CD4-positive, alpha-beta T cell treated with Interleukin-4 for 1 hour (primary cell): ENCODE results near the gene ANGPTL8.

ENCODE experiments used
- DNase-seq, 2 donors: peaks; one replicate each; pipeline ENCODE4 v3.0.0-alpha.2; 2020 to 2022

The ANGPTL8 gene

DNA sequence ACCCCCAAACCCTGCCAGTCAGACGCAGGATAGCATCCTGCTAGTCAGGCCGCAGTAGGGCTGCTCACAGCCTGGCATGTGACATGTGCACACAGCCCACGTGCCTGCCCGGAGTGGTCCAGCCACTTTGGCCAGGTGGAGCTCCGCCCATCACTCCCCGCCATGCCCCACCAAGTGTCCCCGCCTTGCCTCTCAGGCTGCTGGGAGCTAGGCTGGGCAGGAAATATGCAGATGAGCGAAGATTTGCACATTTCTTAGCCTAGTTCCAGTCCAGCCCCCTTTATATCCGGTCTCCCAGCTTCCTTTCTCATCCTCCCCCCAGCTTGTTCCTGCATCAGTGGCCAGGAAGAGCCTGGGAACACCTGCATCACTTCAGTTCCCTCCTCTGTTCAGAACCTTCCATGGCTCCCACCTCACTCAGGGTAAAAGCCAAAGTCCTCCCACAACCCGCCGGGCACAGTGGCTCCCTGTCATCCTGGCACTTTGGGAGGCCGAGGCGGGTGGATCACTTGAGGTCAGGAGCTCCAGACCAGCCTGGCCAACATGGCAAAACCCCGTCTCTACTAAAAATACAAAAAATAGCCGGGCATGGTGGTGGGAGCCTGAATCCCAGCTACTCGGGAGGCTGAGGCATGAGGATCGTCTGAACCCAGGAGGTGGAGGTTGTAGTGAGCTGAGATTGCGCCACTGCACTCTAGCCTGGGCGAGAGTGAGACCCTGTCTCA, 25.2 kb downstream of the ANGPTL8 start:
- DNase-seq: no peak

DNA sequence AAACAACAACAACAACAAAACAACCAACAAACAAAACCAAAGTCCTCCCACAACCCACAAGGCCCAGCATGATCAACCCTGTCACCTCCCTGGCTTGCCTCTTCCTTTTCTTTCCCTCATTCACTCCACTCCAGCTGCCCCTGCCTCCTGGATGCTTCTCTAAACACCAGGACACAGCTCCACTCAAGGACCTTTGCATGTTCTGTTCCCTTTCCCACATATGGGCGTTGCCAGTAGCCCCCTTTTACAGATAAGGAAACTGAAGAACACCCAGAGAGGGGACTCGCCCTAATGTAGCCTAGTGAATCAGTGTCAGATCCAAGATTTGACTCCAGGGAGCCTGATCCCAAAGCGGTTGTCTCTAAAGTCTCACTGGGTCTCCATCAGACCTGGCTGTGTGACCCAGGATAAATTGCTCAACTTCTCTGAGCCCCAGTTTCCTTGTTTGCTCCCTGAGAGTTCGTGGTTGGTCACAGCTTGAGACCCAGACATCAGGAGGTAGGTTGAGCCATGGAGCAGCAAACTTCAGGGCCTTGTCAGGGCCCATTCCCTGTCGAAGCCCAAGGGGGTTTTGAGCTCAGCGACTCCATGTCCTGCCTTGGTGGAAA, 25.9 kb downstream of the ANGPTL8 start:
- DNase-seq: no peak

DNA sequence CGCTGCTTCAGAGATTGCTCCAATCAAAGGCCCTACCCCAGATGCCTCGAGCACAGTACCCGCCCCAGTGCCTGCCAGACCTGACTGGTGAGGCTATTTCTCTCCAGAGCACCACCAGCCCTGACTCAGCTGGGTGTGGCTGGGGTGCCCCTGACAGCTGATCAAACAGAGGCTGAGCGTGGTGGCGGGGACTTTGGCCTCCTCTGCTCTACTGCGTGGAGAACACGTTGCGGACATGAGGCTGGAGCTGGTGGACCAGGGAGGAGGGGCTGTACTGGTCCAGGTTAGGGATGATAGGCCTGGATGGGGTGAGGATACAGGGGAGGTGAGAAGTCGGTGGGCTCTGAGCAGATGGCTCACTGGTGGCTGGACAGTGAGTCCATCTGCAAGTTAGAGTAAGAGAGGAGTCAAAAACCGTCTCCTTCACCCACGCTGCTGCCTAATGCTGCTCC, 26.4 kb downstream of the ANGPTL8 start:
- no peak for DNase-seq

DNA sequence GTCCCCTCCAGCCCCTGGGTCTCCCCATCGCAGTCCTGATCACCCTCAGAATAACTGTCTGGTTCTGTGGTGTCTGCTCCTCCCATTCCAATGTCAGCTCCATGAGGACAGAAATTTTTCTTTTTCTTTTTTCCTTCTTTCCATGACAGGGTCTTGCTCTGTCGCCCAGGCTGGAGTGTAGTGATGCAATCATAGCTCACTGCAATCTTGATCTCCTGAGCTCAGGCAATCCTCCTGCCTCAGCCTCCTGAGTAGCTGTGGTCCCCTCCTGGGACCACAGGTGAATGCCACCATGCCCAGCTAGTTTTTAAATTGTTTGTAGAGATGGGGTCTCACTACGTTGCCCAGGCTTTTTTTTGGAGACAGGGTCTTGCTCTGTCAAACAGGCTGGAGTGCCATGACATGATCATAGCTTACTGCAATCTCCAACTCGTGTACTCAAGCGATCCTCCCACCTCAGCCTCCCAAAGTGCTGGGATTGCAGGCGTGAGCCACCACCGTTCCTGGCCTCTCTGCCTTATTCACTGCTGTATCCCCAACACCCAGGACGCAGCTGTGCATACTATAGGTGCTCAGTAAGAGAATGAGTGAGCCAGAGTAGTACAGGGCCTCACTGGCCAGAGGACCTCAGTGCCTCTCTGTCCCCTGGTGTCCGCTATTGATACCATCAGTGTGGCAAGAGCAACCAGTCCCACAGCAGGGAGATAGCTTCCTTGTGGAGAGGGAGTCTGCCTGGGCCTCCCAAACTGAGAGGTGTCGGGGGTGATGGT, 28.1 kb downstream of the ANGPTL8 start:
- DNase-seq: no peak

DNA sequence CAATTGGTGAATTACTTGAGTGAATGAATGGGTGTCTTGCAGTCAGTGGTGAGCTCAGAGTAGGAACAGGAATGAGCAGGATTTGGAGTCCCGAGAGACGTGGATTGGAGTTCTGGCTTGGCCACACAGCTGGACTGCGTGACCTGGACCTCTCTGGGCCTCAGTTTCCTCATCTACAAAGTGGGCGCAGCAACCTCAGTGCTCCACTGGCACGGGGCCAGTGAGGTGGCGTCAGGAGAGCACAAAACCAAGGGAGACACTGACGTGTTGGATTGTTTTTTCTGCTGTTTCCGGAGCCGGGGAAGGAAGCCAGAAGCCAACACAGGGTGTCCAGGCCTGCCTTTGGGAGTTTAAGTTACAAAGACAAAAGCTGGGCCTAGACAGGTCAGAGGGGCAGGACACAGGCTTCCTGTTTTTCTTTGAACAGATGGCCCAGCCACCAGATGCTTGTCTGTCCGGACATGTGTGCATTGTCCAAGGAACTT, 29.4 kb downstream of the ANGPTL8 start:
- no peak for DNase-seq

DNA sequence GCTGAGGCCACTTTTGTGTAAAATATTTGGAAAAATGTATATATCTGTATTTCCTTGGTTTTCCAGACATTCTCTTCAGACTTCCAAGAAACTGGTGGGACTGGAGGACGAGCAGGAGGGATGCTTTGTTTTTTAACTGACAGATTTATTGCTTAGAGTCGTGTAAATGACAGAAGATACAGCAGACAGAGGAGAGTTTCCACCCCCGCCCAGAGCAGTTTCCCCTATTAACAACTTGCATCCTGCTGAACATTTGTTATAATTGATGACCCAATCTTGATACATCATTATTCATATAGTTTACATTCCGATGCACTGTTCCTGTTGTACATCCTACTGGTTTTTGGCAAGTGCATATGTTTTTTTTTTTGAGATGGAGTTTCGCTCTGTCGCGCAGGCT, 30.0 kb downstream of the ANGPTL8 start:
- no peak for DNase-seq

DNA sequence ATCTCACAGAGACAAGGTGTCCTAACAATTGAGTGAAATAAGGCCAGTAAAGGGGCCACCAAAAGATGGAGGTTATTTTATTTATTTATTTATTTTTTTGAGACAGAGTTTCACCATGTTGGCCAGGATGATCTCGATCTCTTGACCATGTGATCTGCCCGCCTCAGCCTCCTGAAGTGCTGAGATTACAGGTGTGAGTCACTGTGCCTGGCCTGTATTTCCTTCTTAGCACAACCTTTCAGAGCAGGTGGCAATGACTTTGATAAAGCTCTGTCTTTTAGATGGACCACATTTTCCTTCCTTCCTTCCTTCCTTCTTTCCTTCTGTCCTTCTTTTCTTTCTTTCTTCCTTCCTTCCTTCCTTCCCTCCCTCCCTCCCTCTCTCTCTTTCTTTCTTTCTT, 33.9 kb downstream of the ANGPTL8 start:
- no peak for DNase-seq

DNA sequence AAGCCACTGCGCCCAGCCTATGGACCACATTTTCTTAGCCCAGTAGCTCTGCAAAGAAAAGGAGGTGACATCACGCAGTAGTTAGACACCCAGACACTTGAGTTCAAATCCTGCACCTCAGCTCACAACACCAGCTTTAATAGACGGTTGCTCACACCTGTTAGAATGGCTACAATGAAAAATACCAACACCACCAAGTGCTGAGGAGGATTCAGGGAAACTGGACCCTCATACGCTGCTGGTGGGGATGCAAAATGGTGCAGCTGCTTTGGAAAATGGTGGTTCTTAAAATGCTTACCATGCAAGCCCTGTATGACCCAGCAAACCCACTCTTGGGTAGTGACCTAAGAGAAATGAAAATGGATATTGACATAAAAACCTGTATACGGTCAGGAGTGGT, 34.6 kb downstream of the ANGPTL8 start:
- DNase-seq: no peak

DNA sequence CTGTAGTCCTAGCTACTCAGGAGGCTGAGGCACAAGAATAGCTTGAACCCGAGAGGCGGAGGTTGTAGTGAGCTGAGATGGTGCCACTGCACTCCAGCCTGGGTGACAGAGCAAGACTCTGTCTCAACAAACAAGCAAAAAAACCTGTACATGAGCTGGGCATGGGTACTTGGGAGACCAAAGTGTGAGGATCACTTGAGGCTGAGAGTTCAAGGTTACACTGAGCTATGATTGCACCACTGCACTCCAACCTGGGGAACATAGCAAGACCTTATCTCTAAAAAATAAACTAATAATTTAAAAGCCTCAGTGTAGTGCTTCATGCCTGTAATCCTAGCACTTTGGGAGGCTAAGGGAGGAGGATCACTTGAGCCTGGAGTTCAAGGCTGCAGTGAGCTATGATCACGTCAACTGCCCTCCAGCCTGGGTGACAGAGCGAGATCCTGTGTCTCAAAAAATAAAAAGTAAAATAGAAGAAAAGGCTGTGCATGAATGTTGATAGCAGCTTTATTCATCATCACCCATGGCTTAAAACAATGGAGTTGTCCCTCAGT, 35.2 kb downstream of the ANGPTL8 start:
- DNase-seq: no peak

DNA sequence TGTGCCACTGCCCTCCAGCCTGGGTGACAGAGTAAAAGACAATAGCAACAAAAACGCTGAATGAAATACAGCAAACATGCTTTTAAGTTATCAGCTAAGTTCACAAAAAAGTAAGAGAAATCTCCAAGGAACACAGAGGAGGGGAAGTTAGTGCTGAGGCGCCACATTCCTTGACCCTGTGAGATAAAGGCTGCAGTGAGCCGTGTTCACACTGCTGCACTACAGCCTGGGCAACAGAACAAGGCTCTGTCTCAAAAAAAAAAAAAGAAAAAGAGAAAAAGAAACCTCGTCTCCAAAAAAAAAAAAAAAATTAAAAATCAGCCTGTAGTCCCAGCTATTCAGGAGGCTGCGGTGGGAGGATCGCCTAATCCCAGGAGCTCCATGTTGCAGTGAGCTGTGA, 39.3 kb downstream of the ANGPTL8 start:
- DNase-seq: no peak

DNA sequence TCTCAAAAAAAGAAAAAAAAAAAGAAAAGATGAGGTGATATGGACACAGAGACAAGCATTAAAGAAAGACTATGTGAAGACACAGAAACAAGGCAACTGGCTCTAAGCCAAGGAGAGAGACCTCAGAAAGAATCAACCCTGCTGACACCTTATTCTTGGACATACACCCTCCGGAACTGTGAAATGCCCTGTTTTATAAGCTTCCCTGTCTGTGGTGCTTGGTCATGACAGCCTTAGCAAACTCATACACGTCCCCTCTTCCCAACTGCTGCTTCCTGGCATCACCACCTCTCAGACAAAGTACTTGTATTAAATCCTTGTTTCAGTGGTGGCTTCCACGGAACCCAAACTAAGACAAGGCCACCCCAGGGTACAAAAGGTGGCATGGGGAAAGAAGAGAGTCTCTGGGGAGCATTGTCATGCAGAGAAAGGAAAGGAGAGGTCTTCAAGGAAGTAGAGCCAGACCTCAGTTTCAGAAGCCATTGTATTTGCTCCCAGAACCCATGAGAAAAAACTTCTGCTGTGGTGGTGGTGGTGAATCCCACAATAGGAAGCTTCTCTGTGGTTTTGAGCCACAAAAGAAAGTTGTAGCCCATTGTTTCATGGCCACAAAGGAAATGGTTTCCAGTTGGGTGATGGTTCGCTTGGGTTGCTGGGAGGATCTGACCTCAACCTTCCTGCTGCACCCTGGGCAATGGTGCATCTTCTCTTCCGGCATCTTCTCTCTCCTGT, 40.3 kb downstream of the ANGPTL8 start:
- peak; percentile 53 to 74 for DNase-seq

DNA sequence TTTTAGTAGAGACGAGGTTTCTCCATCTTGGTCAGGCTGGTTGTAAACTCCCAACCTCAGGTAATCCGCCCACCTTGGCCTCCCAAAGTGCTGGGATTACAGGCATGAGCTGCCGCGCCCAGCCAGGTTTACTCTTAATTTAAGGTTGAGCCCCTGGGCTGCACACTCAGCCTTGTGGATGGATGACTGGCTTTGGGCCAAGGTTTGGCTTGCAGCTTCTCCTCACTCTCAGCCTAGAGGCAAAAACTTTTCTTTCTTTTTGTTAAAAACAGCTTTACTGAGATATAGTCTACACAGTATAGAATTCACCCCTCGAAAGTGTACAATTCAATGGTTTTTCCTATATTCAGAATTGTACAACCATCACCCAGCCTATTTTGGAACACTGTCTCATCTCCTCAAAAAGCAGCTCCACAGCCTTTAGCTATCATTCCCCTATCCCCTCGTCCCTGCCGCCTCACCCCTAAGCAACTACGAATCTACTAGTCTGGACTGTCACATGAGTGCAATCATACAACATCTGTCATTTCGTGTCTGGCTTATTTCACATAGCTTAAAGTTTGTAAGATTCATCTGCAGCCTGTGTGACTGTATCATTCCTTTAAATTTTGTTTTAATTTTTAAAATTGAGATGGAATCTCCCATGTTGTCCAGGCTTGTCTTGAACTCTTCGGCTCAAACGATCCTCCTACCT, 42.1 kb downstream of the ANGPTL8 start:
- DNase-seq: no peak

DNA sequence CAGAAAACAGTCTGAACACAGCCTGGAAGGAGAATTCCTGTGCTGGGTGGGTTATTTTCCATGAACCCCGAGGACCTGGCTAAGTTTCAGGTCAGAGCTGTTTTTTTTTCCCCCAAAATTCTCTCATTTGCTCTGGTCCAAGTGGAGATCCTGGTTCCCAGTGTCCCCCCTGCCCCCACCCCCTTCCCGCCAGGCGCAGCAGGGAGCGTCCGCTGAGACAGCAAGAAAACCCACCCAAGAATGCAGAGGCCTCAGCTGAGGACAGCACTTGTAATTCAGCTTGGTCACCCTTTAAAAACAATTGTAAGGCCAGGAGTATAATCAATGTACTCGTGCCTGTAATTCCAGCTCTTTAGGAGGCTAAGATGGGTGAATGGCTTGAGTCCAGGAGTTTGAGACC, 45.1 kb downstream of the ANGPTL8 start:
- no peak for DNase-seq

DNA sequence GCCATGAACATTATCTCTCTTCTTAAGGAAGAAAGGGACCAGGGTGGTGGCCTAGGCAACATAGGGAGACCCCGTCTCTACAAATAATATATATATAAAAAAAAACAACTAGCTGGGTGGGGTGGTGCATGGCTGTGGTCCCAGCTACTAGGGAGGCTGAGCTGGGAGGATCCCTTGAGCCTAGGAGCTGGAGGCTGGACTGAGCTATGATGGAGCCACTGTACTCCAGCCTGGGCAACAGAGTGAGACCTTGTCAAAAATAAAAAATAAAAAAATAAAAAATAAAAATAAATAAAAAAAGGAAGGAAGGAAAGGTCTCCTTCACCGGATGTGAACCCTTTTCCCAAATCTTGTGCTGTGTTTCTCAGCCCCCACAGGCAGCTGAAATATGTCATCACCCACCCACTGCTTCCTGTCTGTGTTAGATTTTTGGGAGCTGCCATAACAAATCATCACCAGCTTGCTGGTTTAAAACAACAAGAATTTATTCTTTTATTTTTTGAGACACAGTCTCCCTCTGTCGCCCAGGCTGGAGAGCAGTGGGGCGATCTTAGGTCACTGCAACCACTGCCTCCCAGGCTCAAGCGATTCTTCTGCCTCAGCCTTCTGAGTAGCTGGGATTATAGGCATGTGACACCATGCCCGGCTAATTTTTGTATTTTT, 47.0 kb downstream of the ANGPTL8 start:
- DNase-seq: no peak

DNA sequence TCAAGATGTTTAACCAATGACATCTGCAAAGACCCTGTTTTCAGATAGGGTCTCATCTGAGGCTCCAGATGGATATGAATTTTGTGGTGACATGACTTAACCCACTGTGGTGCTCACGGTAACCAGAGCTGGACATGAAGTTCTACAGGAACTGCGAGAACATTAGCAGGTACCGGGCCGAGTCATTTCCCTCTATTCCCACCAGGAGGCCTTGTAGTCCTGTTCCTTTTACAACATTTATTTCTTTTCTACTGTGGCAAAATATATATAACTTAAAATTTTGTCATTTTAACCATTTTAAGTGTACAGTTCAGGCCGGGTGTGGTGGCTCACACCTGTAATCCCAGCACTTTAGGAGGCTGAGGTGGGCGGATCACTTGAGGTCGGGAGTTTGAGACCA, 48.9 kb downstream of the ANGPTL8 start:
- DNase-seq: no peak

DNA sequence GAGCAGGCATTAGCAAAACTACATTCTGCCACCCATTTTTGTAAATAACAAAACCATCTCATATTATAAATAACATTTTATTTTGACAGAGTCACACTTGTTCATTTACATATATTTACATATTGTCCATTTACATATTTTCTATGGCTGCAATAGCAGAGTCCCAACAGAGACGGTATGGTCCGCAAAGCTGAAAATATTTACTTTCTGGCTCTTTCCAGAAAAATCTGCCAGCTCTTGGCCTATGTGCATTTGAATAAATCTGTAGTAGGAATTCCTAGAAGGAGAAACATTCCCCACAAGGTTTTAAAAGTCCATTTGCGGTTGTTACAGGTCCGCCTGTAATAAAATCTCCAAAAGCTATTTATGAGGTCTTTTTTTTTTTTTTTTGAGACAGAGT, 50.8 kb downstream of the ANGPTL8 start:
- no peak for DNase-seq

DNA sequence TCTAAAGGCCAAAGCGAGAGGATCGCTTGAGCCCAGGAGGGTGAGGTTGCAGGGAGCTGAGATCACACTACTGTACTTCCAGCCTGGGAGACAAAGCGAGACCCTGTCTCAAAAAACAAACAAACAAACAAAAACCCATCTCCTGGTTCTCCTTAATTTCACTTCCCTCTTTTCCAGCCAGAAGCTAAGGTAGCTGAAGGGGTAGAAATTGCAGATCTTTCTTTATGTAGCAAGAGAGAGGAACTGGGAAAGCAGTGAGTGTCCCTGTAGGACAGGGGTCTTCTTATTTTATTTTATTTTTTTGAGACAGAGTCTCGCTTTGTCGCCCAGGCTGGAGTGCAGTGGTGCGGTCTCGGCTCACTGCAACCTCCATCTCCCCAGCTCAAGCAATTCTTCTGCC, 52.0 kb downstream of the ANGPTL8 start:
- no peak for DNase-seq
